ENCODE data around the gene DMRTB1. TPM values are rescaled to one million over a fixed set of nuclear protein-coding genes. Genes with fewer than 3 reads are reported as not detected.
"Not testable (repeated sequence)": the region's sequence is repeated elsewhere in the genome, so short reads cannot be mapped to it uniquely, and the experiment has no call there.

DMRTB1 gene
- total and polyA plus RNA-seq, 2 of the 8 experiments (the other 6 are each of a cell fraction or from before 2014, with no cell fraction given) = 0.06 to 0.35 TPM

DNA sequence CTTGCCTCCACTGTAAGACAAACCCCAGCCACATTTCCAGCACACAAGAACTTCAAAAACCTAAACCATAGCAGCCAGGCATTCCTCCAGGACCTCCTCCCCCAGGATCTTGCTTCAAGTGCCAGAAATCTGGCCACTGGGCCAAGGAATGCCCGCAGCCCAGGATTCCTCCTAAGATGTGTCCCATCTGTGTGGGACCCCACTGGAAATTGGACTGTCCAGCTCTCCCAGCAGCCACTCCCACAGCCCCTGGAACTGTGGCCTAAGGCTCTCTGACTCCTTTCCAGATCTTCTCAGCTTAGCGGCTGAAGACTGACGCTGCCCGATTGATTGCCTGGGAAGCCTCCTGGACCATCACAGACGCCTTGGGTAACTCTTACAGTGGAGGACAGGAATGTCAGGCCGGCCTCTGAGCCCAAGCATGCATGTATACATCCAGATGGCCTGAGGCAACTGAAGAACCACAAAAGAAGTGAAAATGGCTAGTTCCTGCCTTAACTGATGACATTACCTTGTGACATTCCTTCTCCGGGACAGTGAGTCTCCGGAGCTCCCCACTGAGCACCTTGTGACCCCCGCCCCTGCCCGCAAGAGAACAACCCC, 24.7 kb upstream of the DMRTB1 start:
- Histone ChIP-seq H2BK5ac (ENCODE audit: low read depth, low read length) (peak overlapping the region; percentile 73; the same call in 1 of the 2 replicates), H4K5ac (ENCODE audit: insufficient read length, low read depth, low read length) (peak overlapping the region; percentile 55), H3K9me3 (ENCODE audit: insufficient read depth in 2 of 2, low read depth in 1 of 2, low read length in 1 of 2) (peaks cover 22 to 29% of the 10 kb centered on the region in 2 experiments), H2BK20ac (ENCODE audit: low read length) (peak overlapping the region; percentile 98; the same call in 1 of the 2 replicates), H3K4me1 (replicated peaks in 1 of 4; ENCODE audit: control insufficient read depth in 3 of 4, insufficient read depth in 4 of 4, low read length in 3 of 4) (peaks cover 0 to 13% (median 8%) of the 10 kb centered on the region in 4 experiments; a peak in 4 of 7 replicates), H2BK12ac (ENCODE audit: low read depth, low read length) (0 out of 2 replicates have a peak overlapping the region, but pooled peaks have one; percentile 35), H3K18ac (ENCODE audit: extremely low read depth, low read length) (peak overlapping the region; percentile 81), H2BK15ac (ENCODE audit: low read length) (0 out of 2 replicates have a peak overlapping the region, but pooled peaks have one; percentile 40), H2AK5ac (ENCODE audit: low read depth, low read length) (0 out of 2 replicates have a peak overlapping the region, but pooled peaks have one; percentile 2), H2BK120ac (replicated peaks; ENCODE audit: low read depth, low read length) (peak overlapping the region; percentile 70), H3K36me3 (ENCODE audit: control insufficient read depth in 2 of 4, insufficient read depth in 4 of 4, low read length in 3 of 4) (peaks cover 0 to 12% (median 0%) of the 10 kb centered on the region in 4 experiments; a peak in 2 of 8 replicates), H3K27ac (ENCODE audit: low read depth, low read length) (0 out of 2 replicates have a peak overlapping the region, but pooled peaks have one; percentile 11)
- not testable (repeated sequence) for H3K9ac ChIP-seq (replicated peaks in 1 of 4; ENCODE audit: extremely low read depth in 1 of 4, low read depth in 3 of 4, low read length in 3 of 4); H3K23me2 ChIP-seq (ENCODE audit: low read depth, low read length); H3K79me1 ChIP-seq (ENCODE audit: low read depth, low read length); H3K23ac ChIP-seq (ENCODE audit: insufficient read length); H4K20me1 ChIP-seq (replicated peaks in 1 of 2; ENCODE audit: control insufficient read depth in 1 of 2, insufficient read depth in 2 of 2, low read length in 2 of 2); H3K79me2 ChIP-seq (ENCODE audit: control insufficient read depth in 1 of 2, insufficient read depth in 2 of 2, low read length in 2 of 2); H4K91ac ChIP-seq (replicated peaks; ENCODE audit: insufficient read length, low read length); H2AFZ ChIP-seq (ENCODE audit: low read length); H3K27me3 ChIP-seq (replicated peaks in 1 of 4; ENCODE audit: control insufficient read depth in 3 of 4, extremely low read depth in 1 of 4, insufficient read depth in 3 of 4, low read length in 3 of 4); DNase-seq (ENCODE audit: low read depth in 1 of 2, low spot score in 2 of 2); H4K8ac ChIP-seq (ENCODE audit: extremely low read depth, insufficient read depth, low read length); H3K4me2 ChIP-seq (ENCODE audit: insufficient read depth in 1 of 2, low read depth in 2 of 2, low read length in 2 of 2); H3K56ac ChIP-seq (replicated peaks; ENCODE audit: insufficient read length, low read depth, low read length); FAIRE-seq; H3K14ac ChIP-seq (ENCODE audit: insufficient read length); H3K4me3 ChIP-seq (ENCODE audit: extremely low read depth in 1 of 4, insufficient read depth in 2 of 4, low read depth in 3 of 4, low read length in 4 of 4); H3K4ac ChIP-seq (replicated peaks; ENCODE audit: insufficient read length, low read depth, low read length)
- 0 out of 2 replicates have a peak, but pooled peaks have one; percentile 1 for TF ChIP-seq TEAD4 (IDR thresholded peaks at IDR 0.05; ENCODE audit: low read depth, low read length)
- ChIA-PET CTCF (ENCODE audit: partially characterized antibody) (interaction anchor here (2.6 to 4.9 kb wide), 2 partner anchors 10 to 15 kb away, joined by 11 to 20 read pairs; no protein-coding TSS in a partner anchor), POLR2A (ENCODE audit: partially characterized antibody) (interaction anchor here (0.8 to 2.4 kb wide), 3 partner anchors 9 to 15 kb away, joined by 3 to 11 read pairs (median 7); no protein-coding TSS in a partner anchor)
- 93% methylated on average over 10 of the region's 10 CpGs; no CpG with 5 or more reads in 1 of the 2 experiments for WGBS, 2 experiments (ENCODE audit: extremely low coverage in 1 of 2, insufficient coverage in 1 of 2, insufficient read length in 1 of 2, insufficient replicate concordance in 2 of 2, low coverage in 1 of 2, low lambda C conversion rate in 2 of 2, missing lambda C conversion rate in 1 of 2)
